Measurements from ENCODE around the gene PRPSAP2.

DNA sequence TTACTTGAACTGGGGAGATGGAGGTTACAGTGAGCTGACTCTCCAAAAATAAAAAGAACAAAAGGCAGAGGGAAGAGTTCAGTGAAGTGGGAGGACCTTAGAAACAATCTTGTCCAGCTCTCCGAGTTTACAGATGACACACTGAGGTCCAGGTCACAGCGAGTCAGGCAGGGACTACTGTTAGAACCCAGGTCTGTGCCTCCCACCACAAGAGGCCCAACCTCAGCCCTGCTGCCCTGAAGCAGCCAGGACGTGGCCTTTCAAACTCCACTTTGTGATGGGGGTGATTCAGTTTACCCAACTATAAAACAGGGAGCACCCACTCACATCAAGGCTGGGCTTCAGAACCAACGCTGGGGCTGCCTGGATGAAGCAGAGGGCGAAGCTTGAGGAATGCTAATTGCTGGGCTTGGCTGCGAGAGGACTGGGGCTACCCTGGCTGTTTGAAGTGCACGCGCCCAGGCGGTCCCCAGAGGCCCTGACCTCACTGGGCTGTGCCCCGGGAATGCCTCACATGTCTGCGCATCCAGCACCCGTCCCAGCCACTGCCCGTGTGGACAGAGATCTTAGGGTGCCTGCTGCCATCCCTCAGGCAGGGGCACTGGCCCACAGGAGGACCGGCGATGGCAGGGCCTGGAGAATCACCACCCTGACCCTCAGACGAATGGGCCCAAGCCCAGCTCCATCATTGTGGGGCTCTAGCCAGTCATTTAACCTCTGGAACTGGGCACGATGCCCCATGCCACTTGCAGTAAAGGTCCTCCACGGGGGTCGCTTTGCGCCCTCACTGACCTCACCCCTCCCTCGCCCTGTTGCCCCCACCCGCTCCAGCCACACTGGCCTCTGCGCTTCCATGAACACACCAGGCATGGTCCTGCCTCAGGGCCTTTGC is 105.4 kb downstream of the PRPSAP2 start:
- no peak for TF ChIP-seq SRF (IDR thresholded peaks at IDR 0.05; ENCODE audit: low read depth, low read length)
- no peak for TF ChIP-seq CTCF (IDR thresholded peaks at IDR 0.05; ENCODE audit: control extremely low read depth in 1 of 3, insufficient read depth in 1 of 3, low read depth in 1 of 3, low read length in 3 of 3)
- TF ChIP-seq TEAD4 (IDR thresholded peaks at IDR 0.05; ENCODE audit: low read depth, low read length): no peak
- no peak for TF ChIP-seq EZH2 (IDR thresholded peaks at IDR 0.05; ENCODE audit: low read depth, low read length, severe bottlenecking)
- no peak for TF ChIP-seq EP300 (IDR thresholded peaks at IDR 0.05; ENCODE audit: borderline replicate concordance in 1 of 2, low read depth in 2 of 2, low read length in 2 of 2)
- TF ChIP-seq POLR2A (IDR thresholded peaks at IDR 0.05; ENCODE audit: control extremely low read depth in 1 of 2, low read depth in 2 of 2, low read length in 2 of 2): no peak
- no peak for TF ChIP-seq GABPA (IDR thresholded peaks at IDR 0.05; ENCODE audit: borderline replicate concordance, insufficient read depth, low read length)
- TF ChIP-seq CBX5 (IDR thresholded peaks at IDR 0.05; ENCODE audit: low read depth, low read length): no peak
- no peak for TF ChIP-seq KDM4A (IDR thresholded peaks at IDR 0.05; ENCODE audit: low read depth, low read length, severe bottlenecking)

All from H1 (cell line).